B cell (primary cell): ENCODE measurements around the gene MAFG. TPM values are rescaled to one million over a fixed set of nuclear protein-coding genes. Genes with fewer than 3 reads are reported as not detected.

ENCODE experiments used
- ATAC-seq: fragments of 200-7000 bp; cut with Tn5 transposase; one replicate; pipeline ENCODE4 v1.10.0; 2021; ENCODE audit warnings: low read depth, mild to moderate bottlenecking, moderate number of reproducible peaks, moderate library complexity
- CTCF ChIA-PET: fragments of 350-600 bp; sonication (Branson Sonifier 250); formaldehyde crosslinking; loops from one replicate; lab custom pipeline; 2021; ENCODE audit warnings: antibody characterized with exemption, inconsistent platforms; lab: Charles Lee
- POLR2A ChIA-PET: fragments of 350-600 bp; sonication (Branson Sonifier 250); formaldehyde crosslinking; loops from one replicate; lab custom pipeline; 2021; ENCODE audit warnings: antibody characterized with exemption; lab: Charles Lee
- DNase-seq: peaks from one replicate; pipeline ENCODE4 v3.0.0; 2013
- H2AFZ ChIP-seq: 2 replicates; pipeline ENCODE4 v1.6.1; 2012; ENCODE audit warnings: mild to moderate bottlenecking, low read depth, low read length; ENCODE audit not compliant: insufficient read depth, poor library complexity, severe bottlenecking
- H3K27ac ChIP-seq, 2 donors: 1 replicate in 1 of 2; 2 replicates in 1 of 2; pipeline ENCODE4 v1.5.1; 2012 to 2013; ENCODE audit warnings: low read length in 2 of 2, mild to moderate bottlenecking in 2 of 2, moderate library complexity in 1 of 2
- H3K27me3 ChIP-seq, 4 experiments: fragments of 200-600 bp in 1 of 4; sonication (generic) in 1 of 4; replicated peaks in 1 of 4; 1 replicate in 2 of 4; 2 replicates in 2 of 4; pipeline versions ENCODE4 v1.6.1 to v1.7.0; 2013 to 2016; ENCODE audit warnings: low read length in 3 of 4, mild to moderate bottlenecking in 2 of 4, mixed read lengths in 1 of 4, moderate library complexity in 1 of 4; ENCODE audit not compliant: insufficient read depth in 4 of 4, control insufficient read depth in 3 of 4; ENCODE audit errors: control extremely low read depth in 1 of 4
- H3K36me3 ChIP-seq, 2 experiments: replicated peaks in 1 of 2; 1 replicate in 1 of 2; 2 replicates in 1 of 2; pipeline versions ENCODE4 v1.6.1 to v1.7.1; 2013; ENCODE audit warnings: low read length in 1 of 2; ENCODE audit not compliant: insufficient read depth in 2 of 2, control insufficient read depth in 1 of 2; ENCODE audit errors: control extremely low read depth in 1 of 2, extremely low read depth in 1 of 2
- H3K4me1 ChIP-seq, 2 donors: fragments of 200-600 bp in 1 of 2; sonication (generic) in 1 of 2; 1 replicate in 1 of 2; 2 replicates in 1 of 2; pipeline versions ENCODE4 v1.5.1 to v1.6.1; 2013 to 2017; ENCODE audit warnings: low read length in 2 of 2; ENCODE audit not compliant: control insufficient read depth in 2 of 2, insufficient read depth in 2 of 2
- H3K4me2 ChIP-seq: replicated peaks from 2 replicates; pipeline ENCODE3; 2012; ENCODE audit warnings: mild to moderate bottlenecking, low read depth, low read length; ENCODE audit not compliant: poor library complexity, severe bottlenecking
- H3K4me3 ChIP-seq, 5 experiments: fragments of 200-600 bp in 1 of 5; sonication (generic) in 1 of 5; 1 replicate in 3 of 5; 2 replicates in 2 of 5; pipeline versions ENCODE4 v1.5.1 to v1.7.0; 2011 to 2016; ENCODE audit warnings: low read length in 4 of 5, mild to moderate bottlenecking in 4 of 5, low read depth in 2 of 5, control low read depth in 1 of 5, moderate library complexity in 1 of 5; ENCODE audit not compliant: insufficient read depth in 1 of 5; ENCODE audit errors: control extremely low read depth in 1 of 5, extremely low read depth in 1 of 5
- H3K79me2 ChIP-seq: fragments of 200-600 bp; sonication (generic); one replicate; pipeline ENCODE4 v1.6.0; 2016; ENCODE audit warnings: low read length; ENCODE audit not compliant: control insufficient read depth, insufficient read depth
- H3K9ac ChIP-seq: fragments of 200-600 bp; sonication (generic); 2 replicates; pipeline ENCODE4 v1.6.1; 2017; ENCODE audit warnings: mild to moderate bottlenecking, low read length, moderate library complexity
- H3K9me3 ChIP-seq, 3 donors: one replicate each; pipeline versions ENCODE4 v1.6.1 to v1.7.1; 2013; ENCODE audit warnings: low read length in 2 of 3; ENCODE audit not compliant: control insufficient read depth in 2 of 3, insufficient read depth in 1 of 3; ENCODE audit errors: control extremely low read depth in 1 of 3
- H4K20me1 ChIP-seq: 2 replicates; pipeline ENCODE4 v1.6.0; 2012; ENCODE audit warnings: mild to moderate bottlenecking, low read length; ENCODE audit not compliant: insufficient read depth, control insufficient read depth, poor library complexity, severe bottlenecking
- H3K27ac Mint-ChIP-seq: one replicate; pipeline ENCODE4 v1.8.0; 2021; ENCODE audit warnings: mixed read lengths
- H3K27me3 Mint-ChIP-seq: one replicate; pipeline ENCODE4 v1.8.0; 2021; ENCODE audit warnings: mixed read lengths
- H3K4me1 Mint-ChIP-seq: one replicate; pipeline ENCODE4 v1.8.0; 2021; ENCODE audit warnings: mixed read lengths
- H3K4me3 Mint-ChIP-seq: one replicate; pipeline ENCODE4 v1.8.0; 2021; ENCODE audit warnings: mixed read lengths
- H3K9me3 Mint-ChIP-seq: one replicate; pipeline ENCODE4 v1.8.0; 2022; ENCODE audit warnings: mixed read lengths; ENCODE audit not compliant: insufficient read depth
- CTCF ChIP-seq: fragments of 200-600 bp; IDR thresholded peaks from one replicate; pipeline ENCODE4 v1.8.0; 2022; ENCODE audit warnings: antibody characterized with exemption, mild to moderate bottlenecking
- EZH2 ChIP-seq: IDR thresholded peaks from 2 replicates; pipeline ENCODE4 v1.6.1; 2012; ENCODE audit warnings: borderline replicate concordance, low read depth, mild to moderate bottlenecking, moderate library complexity, low read length; ENCODE audit not compliant: insufficient read depth, poor library complexity, severe bottlenecking
- WGBS: methylation state at CpG from one replicate; pipeline ENCODE4 v1.1.5; 2013; ENCODE audit warnings: missing lambda C conversion rate; ENCODE audit not compliant: insufficient coverage; 5-methylcytosine and 5-hydroxymethylcytosine counted together
- intact Hi-C: fragments of 100-400 bp; cut with micrococcal nuclease; formaldehyde crosslinking; loops from one replicate; pipeline ENCODE4 v1.10.0; 2022
- polyA plus RNA-seq: library from polyadenylated mRNA; depleted of rRNA; stranded (reverse); fragments of >200 nt; gene quantifications from 2 replicates; pipeline ENCODE4 v1.2.3, GENCODE V29; 2012
- total RNA-seq, 2 donors: library from RNA; stranded (reverse); fragments of 120-200 nt in 1 of 2; gene quantifications; 1 replicate in 1 of 2; 2 replicates in 1 of 2; pipeline versions ENCODE4 v1.2.3 to v1.2.4, GENCODE V29; 2013 to 2022

MAFG gene
- total and polyA plus RNA-seq, 2 donors (not counting 1 experiment from before 2014, with no cell fraction given): 11.4 to 27.9 TPM

GRCh38 chr17:81903896-81904599 lies 23.5 kb downstream of the MAFG start:
- Mint-ChIP-seq H3K27ac (no peak overlapping the region), H3K27me3 (peaks cover 7% of the 10 kb centered on the region), H3K4me1 (peaks cover 5% of the 10 kb centered on the region), H3K9me3 (no peaks in the 10 kb centered on the region), H3K4me3 (no peak overlapping the region)
- ChIA-PET CTCF (no interaction called here), POLR2A (no interaction called here)
- Histone ChIP-seq H4K20me1 (peaks cover 2% of the 10 kb centered on the region), H3K9me3 (no peaks in the 10 kb centered on the region), H3K27me3 (peaks cover 0 to 20% (median 7%) of the 10 kb centered on the region in 4 experiments), H3K27ac (no peak overlapping the region), H3K4me2 (no peak overlapping the region), H2AFZ (no peak overlapping the region), H3K9ac (no peak overlapping the region), H3K79me2 (peaks cover 8% of the 10 kb centered on the region), H3K4me1 (peaks cover 6 to 15% of the 10 kb centered on the region in 2 donors), H3K4me3 (no peak overlapping the region), H3K36me3 (peaks cover 0 to 35% of the 10 kb centered on the region in 2 experiments)
- intact Hi-C loops: no loop called here
- no peak for ATAC-seq
- WGBS: 94% methylated on average over 19 of the region's 24 CpGs
- no peak for DNase-seq
- TF ChIP-seq EZH2: no peak

DNA sequence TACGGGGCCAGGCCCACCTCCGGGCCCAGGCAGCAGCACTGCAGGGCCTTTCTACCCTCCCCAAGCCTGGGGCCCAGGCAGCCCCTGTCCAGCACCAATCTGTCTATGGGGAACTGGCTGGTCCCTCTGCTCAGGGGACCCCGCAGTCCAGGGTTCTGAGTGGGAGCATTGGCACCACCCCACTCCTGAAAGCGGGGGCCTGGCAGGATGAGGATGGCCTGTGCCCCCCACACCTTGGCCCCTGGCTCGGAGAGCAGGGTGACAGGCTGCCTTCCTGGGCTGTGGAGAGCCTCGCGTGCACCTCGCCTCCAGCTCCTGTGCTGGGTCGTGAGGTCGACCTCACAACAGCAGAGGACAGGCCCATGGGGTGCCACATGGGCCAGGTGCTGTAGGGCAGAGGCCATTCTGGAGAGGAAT lies 24.1 kb downstream of the MAFG start:
- peaks cover 6 to 15% of the 10 kb centered on the region in 2 donors for H3K4me1 ChIP-seq
- WGBS: 97% methylated on average over 10 of the region's 10 CpGs
- Mint-ChIP-seq H3K27me3 (peaks cover 7% of the 10 kb centered on the region), H3K9me3 (no peaks in the 10 kb centered on the region), H3K27ac (no peak overlapping the region), H3K4me1 (peaks cover 5% of the 10 kb centered on the region), H3K4me3 (no peak overlapping the region)
- H4K20me1 ChIP-seq: no peaks in the 10 kb centered on the region
- no peak overlapping the region for H2AFZ ChIP-seq
- no peaks in the 10 kb centered on the region for H3K9me3 ChIP-seq
- H3K36me3 ChIP-seq: peaks cover 0 to 41% of the 10 kb centered on the region in 2 experiments
- TF ChIP-seq EZH2 (no peak), CTCF (no peak)
- no peak overlapping the region for H3K4me3 ChIP-seq
- ATAC-seq (no peak), DNase-seq (no peak)
- ChIA-PET POLR2A (no interaction called here), CTCF (no interaction called here)
- intact Hi-C loops: no loop called here
- H3K79me2 ChIP-seq: peaks cover 4% of the 10 kb centered on the region
- no peak overlapping the region for H3K4me2 ChIP-seq
- no peak overlapping the region for H3K27ac ChIP-seq
- no peak overlapping the region for H3K9ac ChIP-seq
- peaks cover 0 to 20% (median 7%) of the 10 kb centered on the region in 4 experiments for H3K27me3 ChIP-seq
